CD4-positive, alpha-beta T cell treated with Interleukin-4 for 4 hours (primary cell): ENCODE results near the gene HPN.

Experiments used
- DNase-seq: peaks from one replicate; pipeline ENCODE4 v3.0.0-alpha.2; 2020

HPN gene

DNA sequence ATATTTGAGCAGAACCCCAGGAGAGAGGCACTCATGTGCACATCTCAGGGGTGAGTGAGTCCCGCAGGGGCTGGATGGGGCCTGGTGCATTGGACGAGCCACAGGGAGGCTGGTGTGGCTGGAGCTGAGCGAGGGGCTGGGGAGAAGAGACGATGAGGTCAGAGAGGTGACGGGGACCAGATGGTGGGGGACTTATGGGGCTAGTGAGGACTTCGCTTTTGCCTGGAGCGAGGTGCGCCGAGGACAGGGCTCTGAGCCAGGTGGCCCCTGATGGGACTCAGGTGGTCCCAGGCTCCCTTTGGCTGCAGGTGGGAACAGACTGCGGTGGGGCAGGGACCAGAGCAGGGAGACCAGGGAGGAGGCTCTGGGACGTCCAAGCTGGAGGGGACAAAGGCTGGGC is 67.2 kb downstream of the HPN start:
- DNase-seq, result no peak

DNA sequence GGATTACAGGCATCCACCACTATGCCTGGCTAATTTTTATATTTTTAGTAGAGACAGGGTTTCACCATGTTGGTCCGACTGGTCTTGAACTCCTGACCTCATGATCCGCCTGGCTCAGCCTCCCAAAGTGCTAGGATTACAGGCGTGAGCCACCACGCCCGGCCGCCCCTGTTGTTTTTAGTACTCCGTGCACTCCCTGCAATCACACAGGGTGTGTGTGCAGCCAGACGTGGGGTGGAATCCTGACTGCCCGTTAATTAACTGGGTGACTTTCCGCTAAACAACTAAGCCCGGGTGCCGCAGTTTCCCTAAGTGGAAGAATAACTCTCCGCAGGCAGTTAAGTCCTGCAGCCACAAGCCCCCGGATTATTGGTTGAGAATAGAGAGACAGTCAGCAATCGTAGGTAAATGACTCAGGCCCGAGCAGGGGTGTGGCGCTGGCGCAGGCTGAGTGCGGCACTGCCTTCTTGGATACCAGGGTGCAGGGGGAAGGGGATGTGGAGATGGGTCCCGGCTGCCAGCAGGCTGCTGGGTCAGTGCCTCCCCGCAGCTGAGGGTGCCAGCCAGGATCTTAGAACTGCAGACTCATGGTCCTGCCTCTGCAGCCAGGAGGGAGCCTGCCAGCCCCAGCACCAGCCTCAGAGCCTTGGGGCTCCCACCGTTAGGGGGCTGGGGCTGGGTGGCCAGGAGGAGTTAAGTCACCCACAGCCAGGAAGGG is 68.0 kb downstream of the HPN start:
- no peak for DNase-seq

DNA sequence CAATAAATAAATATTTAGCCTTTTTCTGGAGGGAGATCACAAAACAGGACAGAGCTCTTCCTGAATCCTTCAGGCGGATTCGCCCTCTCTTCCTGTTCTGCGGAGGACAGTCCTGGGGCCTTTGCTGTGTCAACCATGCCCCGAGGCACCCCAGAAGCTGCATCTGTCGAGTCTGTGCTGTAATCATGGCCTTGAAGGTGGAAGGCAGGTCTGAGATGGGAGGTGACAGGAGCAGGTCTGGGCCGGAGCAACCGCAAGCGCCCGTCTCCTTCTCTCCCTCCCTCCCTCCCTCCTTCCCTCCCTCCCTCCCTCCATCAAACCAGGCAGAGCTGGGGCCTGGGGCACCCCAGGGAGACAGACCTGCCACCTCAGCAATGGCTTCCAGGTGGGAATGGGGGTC is 69.5 kb downstream of the HPN start:
- DNase-seq, result no peak

DNA sequence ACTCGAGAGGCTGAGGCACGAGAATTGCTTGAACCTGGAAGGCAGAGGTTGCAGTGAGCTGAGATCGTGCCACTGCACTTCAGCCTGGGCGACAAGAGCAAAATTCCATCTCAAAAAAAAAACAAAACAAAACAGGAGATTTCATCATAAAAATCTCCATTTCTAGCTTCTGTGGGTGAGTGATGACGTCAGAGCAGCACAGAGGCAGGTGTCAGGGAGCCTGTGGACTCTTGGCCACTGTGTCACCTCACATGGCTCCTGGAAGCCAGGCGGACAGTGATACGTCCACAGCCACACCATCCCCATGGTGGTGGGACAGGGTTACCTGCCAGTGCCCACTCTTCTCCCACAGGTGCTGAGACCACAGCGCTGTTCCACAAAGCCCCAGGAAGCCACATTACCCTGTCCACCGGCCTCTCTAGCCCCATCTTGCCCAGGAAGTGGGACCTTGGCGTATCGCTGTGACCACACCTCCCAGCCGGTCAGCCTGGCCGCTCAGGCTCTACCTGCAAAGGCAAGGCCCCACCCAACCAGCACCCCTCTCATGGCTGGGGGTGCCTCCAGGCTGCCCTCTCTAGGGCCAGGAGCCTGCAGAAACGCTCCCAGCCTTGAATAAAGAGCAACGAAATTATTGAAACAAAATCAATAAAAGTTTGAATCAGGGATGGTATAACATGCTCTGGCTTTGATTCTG is 71.6 kb downstream of the HPN start:
- DNase-seq, result no peak

DNA sequence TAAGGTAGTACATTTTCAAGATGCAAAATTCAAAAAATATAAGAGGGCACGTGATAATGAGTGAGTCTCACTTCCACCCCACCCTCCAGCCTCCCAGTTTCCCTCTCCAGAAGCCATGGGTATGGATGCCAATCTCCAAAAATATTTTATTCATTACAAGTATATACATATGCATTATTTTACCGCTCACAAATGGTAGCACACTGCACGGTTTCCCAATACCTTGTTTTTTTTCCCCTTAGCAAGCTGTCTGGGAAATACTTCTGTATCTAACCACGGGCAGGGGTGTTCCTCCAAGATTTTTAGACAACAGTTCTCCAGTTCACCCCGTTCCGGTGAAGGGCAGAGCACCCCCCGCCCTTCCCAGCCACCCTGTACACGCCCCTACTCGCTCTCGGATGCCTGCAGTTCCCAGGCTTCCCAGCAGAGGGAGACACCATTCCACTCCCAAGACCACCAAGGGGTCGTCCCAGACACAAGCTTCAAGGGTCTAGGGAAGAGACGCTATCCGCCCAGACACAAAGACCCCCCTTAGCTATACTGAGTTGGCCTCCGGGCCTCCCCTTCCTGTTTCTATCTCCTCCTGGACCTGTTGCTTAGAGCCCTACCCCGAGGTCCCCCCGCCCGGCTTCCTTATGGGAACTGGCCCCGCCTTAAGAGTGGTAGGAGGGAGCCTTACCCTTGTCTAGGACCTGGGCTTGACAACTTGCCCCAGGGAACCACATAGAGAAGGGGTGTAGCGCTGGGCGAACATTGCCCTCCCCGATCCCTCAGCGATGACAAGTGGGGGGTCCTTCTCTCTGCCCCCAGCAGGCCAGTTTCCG is 73.0 kb downstream of the HPN start:
- DNase-seq, result peak; percentile 55

DNA sequence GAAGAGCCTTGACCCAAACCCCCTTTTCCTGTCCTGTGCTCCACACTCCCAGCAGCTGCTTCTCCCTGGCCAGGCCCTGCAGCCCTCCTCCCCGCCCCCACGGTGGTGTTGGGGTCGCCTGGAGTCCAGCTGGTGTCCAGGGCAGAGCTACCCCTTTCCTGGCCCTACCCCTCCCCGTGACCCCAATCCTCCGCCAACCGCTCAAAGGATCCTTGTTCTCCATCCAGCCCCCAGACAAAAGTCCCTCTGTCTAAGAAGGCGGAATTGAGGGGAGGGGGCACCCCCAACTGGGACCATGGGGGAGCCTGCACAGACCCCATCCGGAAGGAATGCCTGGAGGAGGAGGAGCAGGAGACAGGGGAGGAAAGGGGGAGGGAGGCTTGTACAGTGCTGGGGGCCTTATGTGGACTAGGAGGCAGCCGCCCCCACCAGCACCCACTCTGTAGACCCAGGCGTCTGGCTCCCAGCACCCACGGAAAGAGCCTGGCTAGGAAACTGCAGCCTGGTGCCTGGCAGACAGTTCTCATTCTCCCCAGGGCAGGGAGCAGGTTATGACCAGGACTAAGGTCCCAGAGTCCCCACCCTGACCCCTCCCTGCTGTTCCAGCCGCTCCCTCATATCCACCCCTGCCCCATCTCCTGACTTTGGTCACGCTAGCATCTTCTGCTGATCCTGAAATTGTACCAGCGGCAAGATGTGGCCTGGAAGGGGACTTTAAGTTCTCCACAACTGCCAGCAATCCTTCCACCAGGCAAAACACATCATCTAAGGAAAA is 73.8 kb downstream of the HPN start, which contains the start of gene FXYD3:
Gene FXYD3 (plus strand): TSS at position 647 of the 775 bp plus-strand sequence. CDS start 3,554 bp downstream, outside the sequence.
- no peak for DNase-seq
